Stimulated activated CD8-positive, alpha-beta memory T cell treated with anti-CD3 and anti-CD28 coated beads, Interleukin-4, amount 100 ng/mL, for 24 hours (primary cell): ENCODE results near the gene FAM163A.
"Not testable (repeated sequence)": the region's sequence is repeated elsewhere in the genome, so short reads cannot be mapped to it uniquely, and the experiment has no call there.

Experiments
- DNase-seq: peaks from one replicate; pipeline ENCODE4 v3.0.0-alpha.2; 2020; ENCODE audit warnings: low read depth

Gene FAM163A

DNA sequence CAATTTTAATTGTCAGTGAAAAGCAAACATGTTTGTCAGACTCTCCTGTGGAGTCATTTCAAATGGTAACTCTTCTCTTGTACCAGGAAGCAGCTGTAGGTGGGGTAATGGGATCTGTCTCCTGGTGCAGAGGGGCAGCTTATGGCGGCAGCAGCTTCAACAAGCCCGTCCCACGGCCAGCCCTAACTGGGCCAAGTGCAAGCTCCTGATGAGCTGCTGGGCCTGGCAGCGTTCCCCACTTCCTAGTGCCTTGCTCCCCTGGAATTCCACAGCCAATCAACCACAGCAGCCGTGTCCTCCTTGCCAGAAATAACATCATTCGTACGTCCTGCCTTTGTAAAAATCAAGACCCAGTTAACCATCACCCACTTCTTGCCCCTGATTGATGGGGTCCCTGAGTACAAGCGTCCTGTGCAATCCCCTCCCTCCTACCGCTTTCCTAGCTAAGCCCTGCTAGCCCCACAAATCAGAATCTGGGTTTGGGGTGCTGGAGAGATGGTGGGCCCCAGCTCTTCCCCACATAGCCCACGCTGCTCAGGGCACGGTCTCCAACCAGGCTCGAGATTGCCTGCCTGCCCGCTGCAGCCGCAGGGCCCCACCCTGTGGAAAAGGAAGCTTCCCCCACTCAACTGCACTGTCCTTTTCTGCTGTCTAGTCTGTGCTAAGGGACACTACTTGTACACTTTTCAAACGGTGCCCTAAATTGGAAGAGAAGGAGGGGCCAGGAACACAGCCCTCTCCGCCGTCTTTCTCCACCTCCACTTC, 73.3 kb downstream of the FAM163A start:
- no peak for DNase-seq

GRCh38 chr1:179817056-179817455, 74.0 kb downstream of the FAM163A start:
- no peak for DNase-seq

- DNase-seq: no peak
These were observed 74.7 kb downstream of the FAM163A start for GRCh38 chr1:179817789-179818188.

DNA sequence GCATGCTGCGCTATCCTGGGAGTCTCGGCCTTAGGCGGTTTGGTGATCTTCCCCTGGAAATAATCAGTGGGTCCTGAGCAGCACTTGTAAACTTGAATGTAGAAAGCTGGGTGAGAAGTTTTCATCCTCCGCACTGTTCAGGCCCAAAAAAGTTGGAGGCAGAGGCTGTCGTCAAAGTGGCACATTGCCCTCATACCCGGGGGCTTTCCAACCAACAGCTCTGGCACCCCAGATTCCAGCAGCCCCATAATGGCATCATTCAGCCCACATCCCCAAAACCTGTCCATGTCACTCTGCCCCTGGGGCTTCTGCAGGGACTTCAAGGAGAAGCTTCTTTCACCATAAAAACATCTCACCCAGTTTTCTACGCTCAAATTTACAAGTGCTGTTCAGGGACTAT, 75.2 kb downstream of the FAM163A start:
- DNase-seq: no peak

DNA sequence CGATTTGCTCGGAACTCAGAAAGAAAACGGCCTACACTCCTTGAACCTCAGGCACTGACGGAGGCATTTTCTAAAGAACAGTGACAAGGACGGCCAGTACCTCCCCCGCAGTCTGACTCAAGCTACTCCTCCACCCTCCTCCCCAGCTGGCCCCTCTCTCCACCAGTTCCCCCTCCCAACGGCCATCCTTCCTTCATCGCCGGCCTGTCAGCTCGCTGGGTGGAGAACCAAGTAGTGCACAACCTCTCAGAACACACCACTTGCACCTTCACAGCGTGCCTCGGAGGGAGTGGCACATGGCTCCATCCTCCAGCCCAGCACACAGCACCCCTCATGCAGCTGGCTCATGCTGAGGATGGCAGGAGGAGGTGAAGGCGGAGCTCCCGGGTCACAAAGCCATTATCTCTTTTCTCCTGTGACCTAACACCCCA, 75.7 kb downstream of the FAM163A start:
- no peak for DNase-seq

GRCh38 chr1:179820226-179820970, 77.3 kb downstream of the FAM163A start:
- DNase-seq: no peak

GRCh38 chr1:179821524-179821923, 78.4 kb downstream of the FAM163A start:
- no peak for DNase-seq

- no peak for DNase-seq
These were observed 79.0 kb downstream of the FAM163A start for GRCh38 chr1:179822065-179822464.

- no peak for DNase-seq
These were observed 80.6 kb downstream of the FAM163A start for GRCh38 chr1:179823693-179824092.

DNA sequence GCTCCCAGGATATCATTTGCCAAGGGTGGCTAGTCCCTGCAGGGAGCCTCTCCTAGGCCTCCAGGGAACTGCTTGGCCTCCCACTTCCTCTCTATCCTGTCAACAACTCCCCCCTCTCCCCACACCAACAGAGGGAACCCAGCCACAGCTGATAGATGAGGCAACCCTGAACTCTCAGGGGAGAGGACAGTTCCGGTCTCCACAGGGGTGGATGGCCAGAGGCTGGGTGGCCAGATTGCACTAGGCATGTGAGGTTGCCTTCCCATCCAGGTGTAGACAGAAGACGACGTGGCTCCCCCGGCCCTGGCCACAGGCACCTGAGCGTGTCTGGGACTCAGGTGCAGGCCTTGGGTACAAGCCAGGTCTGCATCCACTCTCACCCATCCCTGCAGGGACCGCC, 81.2 kb downstream of the FAM163A start:
- DNase-seq: no peak

GRCh38 chr1:179825206-179825605, 82.1 kb downstream of the FAM163A start:
- DNase-seq: no peak

- no peak for DNase-seq
These were observed 82.8 kb downstream of the FAM163A start for GRCh38 chr1:179825798-179826460.

GRCh38 chr1:179826626-179827280, 83.7 kb downstream of the FAM163A start:
- no peak for DNase-seq

- no peak for DNase-seq
These were observed 85.5 kb downstream of the FAM163A start for GRCh38 chr1:179828554-179829110.

DNA sequence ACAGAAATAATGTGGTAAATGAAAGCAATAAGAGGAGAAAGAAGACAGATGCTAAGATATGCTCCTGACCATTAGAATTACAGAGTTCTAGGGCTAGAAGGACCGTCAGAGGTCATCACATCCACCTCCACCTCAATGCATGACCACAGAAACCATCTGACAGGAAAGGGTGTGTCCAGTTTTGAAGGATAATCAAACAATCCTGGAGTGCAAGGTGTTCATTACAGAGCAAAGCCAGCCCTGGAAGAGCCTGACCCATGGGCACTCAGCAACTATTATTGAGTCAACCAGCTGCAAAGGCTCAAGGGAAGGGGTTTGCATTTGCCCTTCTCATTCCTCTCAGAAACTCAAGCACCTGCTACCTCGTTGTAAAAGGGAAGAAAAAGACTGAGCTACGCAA, 88.1 kb downstream of the FAM163A start:
- DNase-seq: no peak

- DNase-seq: no peak
These were observed 89.0 kb downstream of the FAM163A start for GRCh38 chr1:179831852-179832699.

DNA sequence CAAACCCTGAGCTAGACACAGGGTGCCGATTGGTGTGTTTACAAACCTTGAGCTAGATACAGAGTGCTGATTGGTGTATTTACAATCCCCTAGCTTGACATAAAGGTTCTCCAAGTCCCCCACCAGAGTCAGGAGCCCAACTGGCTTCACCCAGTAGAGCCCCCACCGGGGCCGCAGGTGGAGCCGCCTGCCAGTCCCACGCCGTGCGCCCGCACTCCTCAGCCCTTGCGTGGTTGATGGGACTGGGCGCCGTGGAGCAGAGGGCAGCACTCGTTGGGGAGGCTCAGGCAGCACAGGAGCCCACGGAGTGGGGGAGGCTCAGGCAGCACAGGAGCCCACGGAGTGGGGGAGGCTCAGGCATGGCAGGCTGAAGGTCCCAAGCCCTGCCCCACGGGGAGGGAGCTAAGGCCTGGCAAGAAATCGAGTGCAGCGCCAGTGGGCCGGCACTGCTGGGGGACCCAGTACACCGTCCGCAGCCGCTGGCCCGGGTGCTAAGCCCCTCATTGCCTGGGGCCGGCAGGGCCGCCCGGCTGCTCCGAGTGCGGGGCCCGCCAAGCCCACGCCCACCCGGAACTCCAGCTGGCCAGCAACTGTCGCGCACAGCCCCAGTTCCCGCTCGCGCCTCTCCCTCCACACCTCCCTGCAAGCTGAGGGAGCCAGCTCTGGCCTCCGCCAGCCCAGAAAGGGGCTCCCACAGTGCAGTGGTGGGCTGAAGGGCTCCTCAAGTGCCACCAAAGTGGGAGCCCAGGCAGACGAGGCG, 93.8 kb downstream of the FAM163A start:
- not testable (repeated sequence) for DNase-seq

DNA sequence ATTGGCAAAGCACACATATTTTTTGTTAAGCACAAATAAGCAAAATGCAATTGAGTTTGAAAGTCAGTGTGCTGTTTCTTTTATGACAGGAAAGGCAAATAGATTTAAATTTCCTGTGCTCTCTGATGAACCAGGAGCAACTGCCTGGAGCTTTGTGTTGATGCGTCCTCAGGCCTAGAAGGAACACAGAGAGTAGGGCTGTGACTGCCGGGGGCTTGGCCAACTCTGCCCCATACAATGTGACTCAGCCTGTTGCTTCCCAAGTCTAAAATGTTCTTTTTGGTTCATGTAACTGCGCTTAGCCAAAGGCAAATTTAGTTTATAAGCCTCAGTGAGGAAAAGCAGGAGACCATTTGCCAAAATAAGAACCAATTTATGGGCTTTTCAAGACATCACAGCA, 97.0 kb downstream of the FAM163A start:
- no peak for DNase-seq

GRCh38 chr1:179848233-179848632, 105.1 kb downstream of the FAM163A start:
- DNase-seq: no peak

DNA sequence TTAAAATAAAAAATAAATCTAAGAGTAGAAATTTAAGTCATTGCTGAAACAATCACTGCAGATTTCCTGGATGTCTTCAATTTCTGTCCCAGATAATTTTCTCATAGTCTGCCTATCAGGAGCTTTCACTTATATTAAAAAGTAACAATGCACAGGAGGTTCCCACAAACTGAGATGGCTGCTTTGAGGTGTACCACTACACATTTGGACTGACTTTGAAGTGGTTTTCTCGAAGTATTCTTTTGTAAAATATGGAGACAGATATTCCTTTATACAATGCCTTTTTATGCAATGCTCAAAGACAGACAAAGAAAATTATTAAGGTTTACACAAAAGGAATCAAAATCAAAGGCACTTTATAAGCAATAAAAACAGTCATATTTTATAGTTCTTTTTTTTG, 110.0 kb downstream of the FAM163A start:
- DNase-seq: no peak
